ENCODE measurements around the gene NAXE.

NAXE gene

DNA sequence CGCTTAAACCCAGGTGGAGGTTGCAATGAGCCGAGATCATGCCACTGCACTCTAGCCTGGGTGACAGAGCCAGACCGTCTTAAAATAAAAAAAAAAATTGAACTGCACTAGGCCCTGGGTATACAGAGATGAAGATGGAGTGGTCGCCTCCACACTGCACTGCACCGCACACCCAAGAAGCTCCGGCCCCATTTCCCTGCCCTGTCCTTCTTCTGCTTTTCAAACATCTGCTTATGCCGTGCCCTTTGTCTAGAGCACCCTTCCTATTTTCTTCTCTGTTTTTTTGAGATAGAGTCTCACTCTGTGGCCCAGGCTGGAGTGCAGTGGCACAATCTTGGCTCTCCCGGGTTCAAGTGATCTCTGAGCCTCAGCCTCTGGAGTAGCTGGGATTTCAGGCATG is 36.6 kb upstream of the NAXE start:
- DNase-seq (ENCODE audit: low read depth), result no peak
- no peak overlapping the region for H3K4me3 ChIP-seq (ENCODE audit: low read length)
- TF ChIP-seq, protein P1, sequence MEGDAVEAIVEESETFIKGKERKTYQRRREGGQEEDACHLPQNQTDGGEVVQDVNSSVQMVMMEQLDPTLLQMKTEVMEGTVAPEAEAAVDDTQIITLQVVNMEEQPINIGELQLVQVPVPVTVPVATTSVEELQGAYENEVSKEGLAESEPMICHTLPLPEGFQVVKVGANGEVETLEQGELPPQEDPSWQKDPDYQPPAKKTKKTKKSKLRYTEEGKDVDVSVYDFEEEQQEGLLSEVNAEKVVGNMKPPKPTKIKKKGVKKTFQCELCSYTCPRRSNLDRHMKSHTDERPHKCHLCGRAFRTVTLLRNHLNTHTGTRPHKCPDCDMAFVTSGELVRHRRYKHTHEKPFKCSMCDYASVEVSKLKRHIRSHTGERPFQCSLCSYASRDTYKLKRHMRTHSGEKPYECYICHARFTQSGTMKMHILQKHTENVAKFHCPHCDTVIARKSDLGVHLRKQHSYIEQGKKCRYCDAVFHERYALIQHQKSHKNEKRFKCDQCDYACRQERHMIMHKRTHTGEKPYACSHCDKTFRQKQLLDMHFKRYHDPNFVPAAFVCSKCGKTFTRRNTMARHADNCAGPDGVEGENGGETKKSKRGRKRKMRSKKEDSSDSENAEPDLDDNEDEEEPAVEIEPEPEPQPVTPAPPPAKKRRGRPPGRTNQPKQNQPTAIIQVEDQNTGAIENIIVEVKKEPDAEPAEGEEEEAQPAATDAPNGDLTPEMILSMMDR (conservative IDR thresholded peaks at IDR 0.05; ENCODE audit: low read depth, low read length), result no peak

DNA sequence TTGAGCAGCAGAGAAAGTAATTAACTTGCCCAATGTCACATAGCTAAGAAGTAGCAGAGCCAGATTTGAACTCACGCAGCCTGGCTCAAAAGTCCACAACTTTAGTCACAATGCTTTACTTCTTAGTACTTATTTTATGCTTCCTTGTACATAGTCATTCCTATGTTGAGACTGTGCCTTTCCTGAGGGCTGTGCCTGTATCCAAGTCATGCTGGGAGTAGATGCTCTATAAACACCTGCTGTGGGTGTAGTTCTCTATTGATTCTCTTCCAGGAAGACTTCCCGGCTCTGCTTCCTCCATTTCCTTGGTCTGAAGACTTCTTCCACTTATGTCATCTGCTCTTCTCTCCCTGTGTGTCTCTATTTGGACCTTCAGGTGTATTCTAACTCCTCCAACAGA is 35.9 kb upstream of the NAXE start:
- no peak overlapping the region for H3K4me3 ChIP-seq (ENCODE audit: low read length)
- no peak for DNase-seq (ENCODE audit: low read depth)
- TF ChIP-seq, protein P1 (conservative IDR thresholded peaks at IDR 0.05; ENCODE audit: low read depth, low read length), result no peak

GRCh38 chr1:156556354-156556753 is 35.2 kb upstream of the NAXE start:
- H3K4me3 ChIP-seq (ENCODE audit: low read length), result no peak overlapping the region
- no peak for DNase-seq (ENCODE audit: low read depth)
- TF ChIP-seq, protein P1 (conservative IDR thresholded peaks at IDR 0.05; ENCODE audit: low read depth, low read length), result no peak

GRCh38 chr1:156559086-156559796 is 32.3 kb upstream of the NAXE start:
- H3K4me3 ChIP-seq (ENCODE audit: low read length), result no peak overlapping the region
- DNase-seq (ENCODE audit: low read depth), result no peak
- TF ChIP-seq, protein P1 (conservative IDR thresholded peaks at IDR 0.05; ENCODE audit: low read depth, low read length), result no peak

GRCh38 chr1:156559797-156560385 is 31.7 kb upstream of the NAXE start:
- DNase-seq (ENCODE audit: low read depth), result no peak
- TF ChIP-seq, protein P1 (conservative IDR thresholded peaks at IDR 0.05; ENCODE audit: low read depth, low read length), result no peak
- no peak overlapping the region for H3K4me3 ChIP-seq (ENCODE audit: low read length)

GRCh38 chr1:156560585-156561163 is 30.9 kb upstream of the NAXE start:
- no peak overlapping the region for H3K4me3 ChIP-seq (ENCODE audit: low read length)
- TF ChIP-seq, protein P1 (conservative IDR thresholded peaks at IDR 0.05; ENCODE audit: low read depth, low read length), result no peak
- DNase-seq (ENCODE audit: low read depth), result no peak

DNA sequence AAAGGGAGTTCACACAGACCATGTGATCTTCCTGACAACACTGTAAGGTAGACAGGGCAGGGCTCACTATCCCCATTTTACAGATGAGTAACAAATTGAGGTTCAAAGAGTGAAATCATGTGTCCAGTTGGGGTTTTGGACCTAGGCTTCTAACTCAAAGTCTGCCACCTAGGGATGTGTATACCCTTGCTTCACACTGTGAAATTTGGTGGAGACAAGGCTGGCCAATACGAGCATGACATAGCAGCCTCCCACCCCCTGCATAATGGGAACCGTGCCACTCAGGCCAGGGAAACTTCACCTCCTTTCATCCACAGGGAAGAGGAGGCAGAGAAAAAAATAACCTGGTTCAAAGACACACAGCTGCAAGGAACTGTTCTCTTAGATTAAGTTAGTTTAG is 26.1 kb upstream of the NAXE start:
- TF ChIP-seq, protein P1 (conservative IDR thresholded peaks at IDR 0.05; ENCODE audit: low read depth, low read length), result no peak
- DNase-seq (ENCODE audit: low read depth), result no peak
- H3K4me3 ChIP-seq (ENCODE audit: low read length), result no peak overlapping the region
